ENCODE data around the gene GFOD1. TPM values are rescaled to one million over a fixed set of nuclear protein-coding genes. Genes with fewer than 3 reads are reported as not detected.

Gene GFOD1
- total RNA-seq, 1 donor from 2014 or later: 9.6 TPM

DNA sequence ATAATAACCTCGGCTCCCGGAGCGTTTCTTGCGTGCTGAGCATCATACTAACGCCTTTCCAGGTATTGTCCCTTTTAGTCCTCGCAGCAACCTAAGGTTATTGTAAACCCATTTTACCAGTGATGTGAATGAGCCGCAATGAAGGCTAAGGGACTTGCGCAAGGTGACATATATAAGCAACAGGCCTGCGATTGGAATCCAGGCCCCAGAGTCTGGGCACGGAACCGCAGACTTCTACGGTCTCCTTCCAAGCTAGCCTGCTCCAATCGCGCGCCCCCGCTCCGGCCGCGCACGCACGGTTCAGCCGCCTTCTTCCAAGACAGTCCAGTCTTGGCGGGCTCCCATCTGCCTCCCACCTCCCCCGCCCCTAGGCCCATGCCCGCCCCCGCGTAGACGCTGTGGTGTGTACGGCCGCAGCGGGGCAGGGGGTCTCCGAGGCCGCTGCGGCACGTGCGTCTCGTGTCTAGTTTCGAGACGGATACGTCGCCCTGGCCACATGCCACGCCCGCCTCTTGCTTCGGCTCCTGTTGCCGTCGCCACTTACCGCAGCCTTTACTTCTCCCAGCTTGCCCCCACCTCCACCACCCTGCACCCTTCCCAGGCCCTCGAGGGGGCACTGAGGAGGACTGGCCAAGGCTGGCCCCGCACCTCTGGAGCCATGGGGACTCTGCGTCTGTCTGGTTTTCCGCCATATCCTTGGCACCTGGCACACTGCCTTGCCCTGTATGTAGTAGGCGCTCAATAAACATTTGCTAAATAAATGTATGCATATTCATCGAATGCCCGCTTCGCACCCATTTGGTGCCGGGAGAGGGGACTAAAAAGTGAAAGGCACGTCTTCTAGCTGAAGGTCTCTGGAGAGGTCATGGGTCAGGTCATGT is 855 bp upstream of the GFOD1 start:
- ATAC-seq: no peak

GRCh38 chr6:13486679-13487121 is 700 bp downstream of the GFOD1 start:
- ATAC-seq: peak; percentile 60
- peak; percentile 69 for DNase-seq (ENCODE audit: low spot score)

More for the DNA sequence above, 855 bp upstream of the GFOD1 start:
- peak; percentile 65 for DNase-seq (ENCODE audit: low spot score)

DNA sequence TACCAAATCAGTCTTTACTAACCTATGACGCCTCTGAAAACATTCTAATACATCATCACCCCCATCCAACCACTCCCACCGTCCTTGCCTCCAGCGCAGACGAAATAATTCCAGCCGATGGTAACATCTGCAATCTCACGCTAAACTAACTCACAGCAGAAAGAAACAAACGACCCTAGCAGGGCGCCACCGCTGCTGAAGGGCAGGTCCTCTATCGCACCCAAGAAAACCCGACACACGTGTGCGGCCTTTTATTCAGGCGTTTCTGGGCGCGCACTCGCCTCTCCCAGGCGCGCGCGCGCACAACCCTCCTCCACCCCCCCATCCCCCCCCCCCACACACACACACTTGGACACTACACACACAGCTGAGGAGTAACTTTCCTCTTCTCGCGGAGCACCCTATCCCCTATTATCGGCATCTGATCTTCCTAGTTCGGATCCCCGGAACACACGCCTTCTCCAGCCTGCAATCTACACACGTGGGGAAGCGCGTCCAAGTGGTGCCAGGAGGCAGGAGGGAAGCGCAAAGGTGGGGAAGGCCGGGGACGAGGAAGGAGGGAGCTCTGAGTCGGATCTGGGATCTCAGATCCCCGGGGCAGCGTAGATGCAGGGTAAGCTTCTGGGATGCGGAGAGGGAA is 1.4 kb downstream of the GFOD1 start:
- ATAC-seq: peak; percentile 32
- peak; percentile 56 for DNase-seq (ENCODE audit: low spot score)

- DNase-seq (ENCODE audit: low spot score): no peak
Observed at GRCh38 chr6:13485303-13485702, 2.1 kb downstream of the GFOD1 start.

DNA sequence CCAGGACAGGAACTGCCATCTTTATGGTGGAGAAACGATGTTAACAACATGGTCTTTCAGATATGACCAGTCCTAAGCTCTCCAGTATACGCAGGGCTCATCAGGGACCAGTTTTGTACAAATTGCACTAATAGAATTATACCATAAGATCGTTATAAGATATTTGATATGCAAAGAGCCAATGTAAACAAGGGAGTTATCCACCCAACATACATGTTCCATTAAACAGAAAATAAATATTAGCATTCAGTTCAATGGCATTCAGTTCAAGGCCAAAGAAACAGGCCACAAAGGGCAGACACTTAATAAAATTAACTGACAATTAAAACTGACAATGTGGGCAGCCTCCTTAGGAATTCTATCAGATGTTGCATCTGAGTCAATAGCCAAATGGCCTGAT is 2.6 kb downstream of the GFOD1 start:
- no peak for ATAC-seq
- no peak for DNase-seq (ENCODE audit: low spot score)

More at GRCh38 chr6:13485303-13485702, 2.1 kb downstream of the GFOD1 start:
- ATAC-seq: no peak

- DNase-seq (ENCODE audit: low spot score): no peak
- peak; percentile 15 for ATAC-seq
Observed at GRCh38 chr6:13484138-13484708, 3.2 kb downstream of the GFOD1 start.

DNA sequence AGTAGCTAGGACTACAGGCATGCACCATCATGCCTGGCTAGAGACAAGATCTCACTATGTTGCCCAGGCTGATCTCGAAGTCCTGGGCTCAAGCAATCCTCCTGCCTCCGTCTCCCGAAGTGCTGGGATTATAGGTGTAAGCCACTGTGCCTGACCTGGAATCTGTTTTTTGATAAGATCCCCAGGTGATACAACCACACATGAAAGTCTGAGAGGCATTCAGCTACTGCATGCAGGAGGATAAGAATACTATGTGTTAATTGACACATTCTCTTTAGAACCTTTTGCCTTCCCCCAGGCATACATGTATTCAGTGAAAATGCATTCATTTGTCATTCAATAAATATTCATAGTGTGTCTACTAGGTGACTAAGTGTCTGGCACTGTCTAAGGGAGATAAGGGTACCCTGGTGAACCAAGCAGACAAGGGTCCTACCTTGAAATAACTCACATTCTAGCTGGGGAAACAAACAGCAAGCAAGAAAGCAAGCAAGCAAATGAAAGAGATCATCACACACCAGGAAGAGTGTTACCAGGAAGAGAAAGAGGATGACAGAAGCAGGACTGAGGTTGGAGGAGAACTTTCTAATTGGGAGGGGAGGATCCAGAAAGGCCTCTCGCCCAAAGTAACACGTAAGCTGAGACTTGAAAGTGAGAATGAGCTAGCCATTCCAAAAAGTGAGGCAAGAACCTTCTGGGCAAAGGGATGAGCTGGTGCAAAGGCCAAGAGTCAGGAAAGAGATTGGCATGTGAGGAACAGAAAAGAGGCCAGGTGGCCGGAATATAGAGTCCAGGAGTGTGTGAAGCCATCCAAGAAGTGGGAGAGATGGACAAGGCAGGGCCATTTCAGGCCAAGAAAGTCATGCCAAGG is 6.5 kb downstream of the GFOD1 start:
- ATAC-seq (peak; percentile 54), DNase-seq (ENCODE audit: low spot score) (peak; percentile 70)

GRCh38 chr6:13479971-13480434 is 7.4 kb downstream of the GFOD1 start:
- ATAC-seq: peak; percentile 48
- peak; percentile 75 for DNase-seq (ENCODE audit: low spot score)

DNA sequence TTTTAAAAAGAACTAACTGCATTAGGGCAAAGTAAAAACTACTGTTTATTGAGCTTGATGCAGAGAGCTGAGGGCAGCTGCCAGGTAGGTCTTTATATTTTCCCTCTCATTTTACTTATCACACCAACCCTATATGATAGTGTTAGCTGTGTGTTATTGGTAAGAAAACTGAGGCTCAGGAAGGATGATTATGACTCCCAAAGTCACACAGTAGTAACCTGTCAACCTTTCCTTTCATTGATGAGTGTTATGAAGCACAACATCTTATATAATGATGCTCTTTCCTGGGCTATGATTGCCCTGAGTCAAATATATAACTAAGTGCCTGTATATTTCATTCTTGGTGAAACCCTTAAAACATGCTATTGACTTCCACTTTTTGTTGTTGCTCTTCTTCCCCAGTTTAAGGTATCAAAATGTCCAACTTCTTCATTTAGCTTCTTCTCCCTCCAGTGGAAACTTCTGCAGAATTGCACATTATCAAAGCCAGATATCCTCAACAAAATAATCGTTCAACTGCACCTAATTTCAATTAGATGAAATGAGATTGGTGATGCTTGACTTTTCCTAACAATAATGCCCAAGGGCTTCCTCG is 8.1 kb downstream of the GFOD1 start:
- DNase-seq (ENCODE audit: low spot score) (no peak), ATAC-seq (no peak)

GRCh38 chr6:13478525-13478966 is 8.9 kb downstream of the GFOD1 start:
- ATAC-seq (no peak), DNase-seq (ENCODE audit: low spot score) (no peak)

DNA sequence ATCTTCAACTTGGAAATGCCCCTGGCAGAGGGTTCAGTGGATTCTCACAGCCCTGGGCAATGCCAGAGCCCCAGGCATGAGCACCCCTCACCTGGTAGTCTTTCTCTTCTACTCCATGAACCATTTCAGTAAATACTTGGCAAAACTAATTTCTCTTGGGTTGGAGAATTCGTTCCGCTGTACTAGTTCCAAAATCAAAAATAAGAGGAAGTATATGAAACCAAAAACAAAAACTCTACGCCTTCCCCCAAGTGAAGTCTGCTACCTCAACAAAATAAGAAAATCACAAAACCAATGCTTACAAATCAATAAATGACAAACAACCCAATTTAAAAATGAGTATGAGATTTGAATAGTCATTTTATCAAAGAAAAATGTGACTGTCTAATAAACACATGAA is 12.6 kb downstream of the GFOD1 start:
- ATAC-seq (no peak), DNase-seq (ENCODE audit: low spot score) (peak; percentile 23)

DNA sequence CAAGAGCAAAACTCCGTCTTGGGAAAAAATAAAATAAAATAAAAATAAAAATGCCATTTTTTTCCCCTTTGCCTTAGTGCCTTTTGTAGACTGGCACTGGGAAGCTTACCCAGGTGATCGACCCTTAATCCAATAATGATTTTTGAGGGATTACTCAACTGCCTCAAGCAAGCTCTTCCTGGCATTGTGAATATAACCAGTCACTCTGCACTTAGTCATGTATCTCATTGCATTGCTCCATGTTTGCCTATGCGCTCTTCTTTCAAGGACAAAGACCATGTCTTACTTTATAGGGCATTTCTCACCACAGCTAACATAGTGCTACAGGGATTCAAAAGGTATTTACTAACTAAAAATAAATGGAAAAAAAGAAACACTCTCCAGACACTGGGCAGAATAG is 13.0 kb downstream of the GFOD1 start:
- peak; percentile 63 for ATAC-seq
- peak; percentile 15 for DNase-seq (ENCODE audit: low spot score)

- no peak for ATAC-seq
- peak; percentile 26 for DNase-seq (ENCODE audit: low spot score)
Observed at GRCh38 chr6:13473768-13474165, 13.6 kb downstream of the GFOD1 start.

DNA sequence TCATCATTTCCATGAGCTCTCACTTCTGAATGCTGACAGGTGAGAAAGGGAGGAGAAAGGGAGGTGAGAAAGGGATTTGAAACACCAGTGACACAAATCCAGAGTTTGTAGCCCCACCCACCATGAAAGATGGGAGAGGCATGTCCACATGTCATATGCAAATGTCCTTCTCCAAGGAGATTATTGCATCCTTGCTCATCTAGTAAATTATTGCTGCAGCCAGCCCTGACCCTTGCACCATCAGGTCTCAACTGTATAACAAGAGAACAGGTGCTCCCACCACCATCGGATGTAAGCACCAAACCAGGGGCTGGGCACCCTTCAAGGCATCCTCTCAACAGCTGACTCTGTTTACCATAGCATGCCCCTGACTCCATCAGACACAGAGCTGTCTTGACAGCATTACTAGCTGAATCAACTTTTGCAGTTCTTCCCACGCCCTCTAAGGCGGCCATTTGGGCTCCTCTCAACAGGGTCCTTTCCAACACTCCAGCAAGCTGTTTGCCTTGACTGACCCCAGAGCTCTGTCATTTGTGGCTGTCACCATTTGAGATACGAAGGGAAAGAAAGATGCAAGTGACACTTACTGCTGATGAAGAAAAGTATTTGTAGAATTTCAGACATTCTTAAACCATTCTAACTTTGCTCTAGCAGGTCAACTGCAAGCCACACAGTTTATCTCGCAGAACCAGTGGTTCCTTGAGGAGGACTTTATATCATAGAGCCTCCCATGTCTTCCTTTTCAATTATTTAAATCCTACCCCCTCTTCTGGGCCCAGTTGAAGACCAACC is 14.2 kb downstream of the GFOD1 start:
- DNase-seq (ENCODE audit: low spot score) (peak; percentile 38), ATAC-seq (no peak)

GRCh38 chr6:13472099-13472498 is 15.3 kb downstream of the GFOD1 start:
- ATAC-seq: no peak
- DNase-seq (ENCODE audit: low spot score): peak; percentile 14

- peak; percentile 27 for DNase-seq (ENCODE audit: low spot score)
- ATAC-seq: no peak
Observed at GRCh38 chr6:13471184-13471583, 16.2 kb downstream of the GFOD1 start.

- ATAC-seq: no peak
- DNase-seq (ENCODE audit: low spot score): no peak
Observed at GRCh38 chr6:13470238-13471140, 16.9 kb downstream of the GFOD1 start.

GRCh38 chr6:13469693-13470092 is 17.7 kb downstream of the GFOD1 start:
- DNase-seq (ENCODE audit: low spot score) (no peak), ATAC-seq (no peak)

Measured in left lobe of liver (tissue), 2 donors.